Measurements from ENCODE around the gene CACNA1D.

- TF ChIP-seq CTCF (optimal IDR thresholded peaks at IDR 0.05 in 1 of 3, IDR thresholded peaks at IDR 0.05 in 1 of 3, conservative IDR thresholded peaks at IDR 0.05 in 1 of 3; ENCODE audit: extremely low read depth in 1 of 3, insufficient read depth in 2 of 3, low read length in 3 of 3), result no peak
- TF ChIP-seq EZH2 (IDR thresholded peaks at IDR 0.05; ENCODE audit: low read length), result no peak
These were observed 259.9 kb downstream of the CACNA1D start for GRCh38 chr3:53754325-53754724.
